ENCODE data around the gene ZBTB45. TPM values are rescaled to one million over a fixed set of nuclear protein-coding genes. Genes with fewer than 3 reads are reported as not detected.

Gene ZBTB45
- total RNA-seq, 4 donors from 2014 or later, result 9.8 to 14.0 (median 13.4) TPM

GRCh38 chr19:58466760-58467589 is 52.6 kb downstream of the ZBTB45 start, which contains the start of gene ZNF324:
ZNF324 (plus strand) TSS chr19:58467080; CDS start chr19:58469186, 2,106 bp downstream.
- Histone ChIP-seq H3K9me3 (no peaks in the 10 kb centered on the region), H3K27ac (peak within 1 kb of the TSS; percentile 56 to 88 (median 84)), H3K4me3 (peak within 1 kb of the TSS; percentile 68 to 90), H3K36me3 (peaks cover 0 to 27% of the 10 kb centered on the region in 2 donors), H3K27me3 (no peaks in the 10 kb centered on the region), H3K4me1 (peaks cover 0 to 25% (median 3%) of the 10 kb centered on the region in 3 donors)
- WGBS, 2 donors (ENCODE audit: low coverage in 1 of 2), result 0 to 6% methylated on average over 1 to 10 of the region's 92 CpGs
- ATAC-seq, result peak; percentile 99
- no peak for TF ChIP-seq CTCF (IDR thresholded peaks at IDR 0.05)
- TF ChIP-seq POLR2A (IDR thresholded peaks at IDR 0.05), result peak; percentile 59 to 63
- peak; percentile 55 for TF ChIP-seq POLR2AphosphoS5 (IDR thresholded peaks at IDR 0.05)

- ATAC-seq, result peak; percentile 35
- TF ChIP-seq POLR2A (IDR thresholded peaks at IDR 0.05) (no peak), POLR2AphosphoS5 (IDR thresholded peaks at IDR 0.05) (no peak), EP300 (IDR thresholded peaks at IDR 0.05) (no peak), CTCF (IDR thresholded peaks at IDR 0.05) (no peak)
- Histone ChIP-seq H3K9me3 (no peaks in the 10 kb centered on the region), H3K4me3 (peak overlapping the region; percentile 12 to 68), H3K27ac (peak overlapping the region in 1 of 4 donors; percentile 88), H3K4me1 (peaks cover 0 to 25% (median 3%) of the 10 kb centered on the region in 3 donors), H3K36me3 (peaks cover 0 to 21% of the 10 kb centered on the region in 2 donors), H3K27me3 (no peaks in the 10 kb centered on the region)
- 23 to 32% methylated on average over 14 to 19 of the region's 20 CpGs for WGBS, 2 donors (ENCODE audit: low coverage in 1 of 2)
Measured at GRCh38 chr19:58466089-58466759, 53.4 kb downstream of the ZBTB45 start.

Small RNA genes lying within 50 kb of the gene (small RNA-seq; reads per million reads assigned to genes)
- 0 to 1.1 (median 0) reads per million in 4 donors for gene MIR6807
- gene RN7SL525P, result 0 reads per million in 4 donors
- 0 reads per million in 4 donors for gene RN7SL693P
- gene RNU6-1337P, result 0 reads per million in 4 donors

Other genes with a start within 250 kb of the ZBTB45 start
- 10 to 100 TPM in 2 of 4 donors, 1 to 10 TPM in 2; 5.6 to 11.6 (median 9.5) TPM for gene ZNF8, start 240.9 kb downstream of the ZBTB45 start, total RNA-seq
- 10 to 100 TPM; 31.7 to 67.2 (median 41.5) TPM for gene ERVK3-1, start 214.4 kb downstream of the ZBTB45 start, total RNA-seq
- gene ZSCAN22, start 192.8 kb downstream of the ZBTB45 start, total RNA-seq, result 1 to 10 TPM; 2.4 to 4.8 (median 2.9) TPM
- 10 to 100 TPM in 1 of 4 donors, 1 to 10 TPM in 3; 2.3 to 20.7 (median 7.5) TPM for gene A1BG, start 166.3 kb downstream of the ZBTB45 start, total RNA-seq
- gene ZNF497, start 157.1 kb downstream of the ZBTB45 start, total RNA-seq, result 1 to 10 TPM in 3 of 4 donors, under 1 TPM in 1; 0.77 to 2.2 (median 1.6) TPM
- gene ZNF837, start 138.8 kb downstream of the ZBTB45 start, total RNA-seq, result 1 to 10 TPM in 3 of 4 donors, under 1 TPM in 1; 0.99 to 3.7 (median 2.4) TPM
- 1,000 to 10,000 TPM in 3 of 4 donors, 100 to 1,000 TPM in 1; 841 to 2,040 (median 1,635) TPM for gene RPS5, start 132.5 kb downstream of the ZBTB45 start, total RNA-seq
- gene RNF225, start 124.2 kb downstream of the ZBTB45 start, total RNA-seq, result 1 to 10 TPM in 1 of 4 donors, not detected in 3; 1.5 TPM
- 10 to 100 TPM; 10.9 to 17.6 (median 12.6) TPM for gene ZNF584, start 111.2 kb downstream of the ZBTB45 start, total RNA-seq
- gene ZNF132, start 79.7 kb downstream of the ZBTB45 start, total RNA-seq, result 1 to 10 TPM; 4.1 to 8.6 (median 6.2) TPM
- 10 to 100 TPM in 1 of 4 donors, 1 to 10 TPM in 3; 4.3 to 12.8 (median 8.6) TPM for gene ZNF324B, start 68.2 kb downstream of the ZBTB45 start, total RNA-seq
- gene ZNF324, start 52.7 kb downstream of the ZBTB45 start, total RNA-seq, result 10 to 100 TPM; 10.3 to 20.7 (median 18.1) TPM
- 10 to 100 TPM; 11.2 to 25.4 (median 17.5) TPM for gene ZNF446, start 43.5 kb downstream of the ZBTB45 start, total RNA-seq
- gene SLC27A5, start 7.8 kb downstream of the ZBTB45 start, total RNA-seq, result 1 to 10 TPM; 2.6 to 7.4 (median 5.5) TPM
- 100 to 1,000 TPM; 171 to 274 (median 196) TPM for gene TRIM28, start 24.3 kb upstream of the ZBTB45 start, total RNA-seq
- 100 to 1,000 TPM in 3 of 4 donors, 10 to 100 TPM in 1; 100.0 to 155 (median 126) TPM for gene CHMP2A, start 35.3 kb upstream of the ZBTB45 start, total RNA-seq
- 10 to 100 TPM; 28.1 to 43.6 (median 37.8) TPM for gene UBE2M, start 38.8 kb upstream of the ZBTB45 start, total RNA-seq
- 10 to 100 TPM; 13.4 to 43.7 (median 22.4) TPM for gene MZF1, start 53.5 kb upstream of the ZBTB45 start, total RNA-seq